ENCODE results near the gene ICA1.
A peak's percentile ranks its signal among the peaks of the same experiment; 100 is the strongest.

Gene ICA1

DNA sequence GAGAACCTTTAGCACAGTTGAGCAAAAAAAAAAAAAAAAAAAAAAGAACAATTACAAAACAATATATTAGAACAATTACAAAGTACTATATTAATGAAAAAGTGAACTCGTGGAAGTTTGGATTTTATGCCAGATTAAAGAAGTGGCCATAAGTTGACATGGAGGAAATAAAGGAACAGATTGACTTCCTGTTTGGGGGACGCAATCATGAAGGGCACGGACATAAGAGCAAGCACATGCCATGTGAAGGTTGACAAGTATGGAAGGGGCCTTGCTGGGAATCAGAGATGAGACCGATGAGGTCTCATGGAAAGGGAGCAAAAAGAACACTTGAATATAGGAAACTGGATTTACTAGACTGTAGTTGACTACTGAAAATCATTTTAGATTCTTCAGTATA is 61.7 kb downstream of the ICA1 start:
- DNase-seq (ENCODE audit: low read depth), result no peak

DNA sequence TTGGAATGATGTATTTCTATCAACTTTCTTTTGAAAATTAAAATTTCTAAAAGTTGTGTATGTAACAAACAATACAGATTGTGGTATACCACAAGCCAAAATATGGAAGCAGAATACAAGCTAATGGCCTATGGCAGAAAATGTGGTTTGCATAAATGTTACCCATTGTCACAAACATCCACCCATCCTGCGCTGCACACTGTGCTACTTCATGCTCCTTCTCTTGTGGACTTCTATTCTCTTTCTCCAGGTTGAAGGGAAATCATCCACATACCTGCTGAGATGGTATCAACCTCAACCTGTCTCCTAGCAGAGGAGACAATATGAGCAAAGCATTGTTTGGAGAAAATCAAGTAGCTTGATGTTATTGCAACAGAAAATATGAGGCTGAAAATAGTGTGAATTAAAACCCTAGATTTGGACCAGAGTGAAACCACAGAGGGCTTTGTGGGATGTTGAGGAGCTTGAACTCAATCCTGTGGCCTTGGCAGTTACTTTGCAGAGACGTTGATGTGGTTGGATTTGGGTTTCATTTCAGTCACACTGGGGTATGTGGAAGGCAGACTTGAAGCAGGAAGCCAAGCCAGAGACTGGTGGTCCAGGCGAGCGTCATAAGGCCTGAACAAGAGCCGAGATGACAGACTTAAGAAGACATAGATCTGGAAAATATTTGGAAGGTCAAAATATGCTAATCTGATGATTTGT is 63.8 kb downstream of the ICA1 start:
- no peak for DNase-seq (ENCODE audit: low read depth)

DNA sequence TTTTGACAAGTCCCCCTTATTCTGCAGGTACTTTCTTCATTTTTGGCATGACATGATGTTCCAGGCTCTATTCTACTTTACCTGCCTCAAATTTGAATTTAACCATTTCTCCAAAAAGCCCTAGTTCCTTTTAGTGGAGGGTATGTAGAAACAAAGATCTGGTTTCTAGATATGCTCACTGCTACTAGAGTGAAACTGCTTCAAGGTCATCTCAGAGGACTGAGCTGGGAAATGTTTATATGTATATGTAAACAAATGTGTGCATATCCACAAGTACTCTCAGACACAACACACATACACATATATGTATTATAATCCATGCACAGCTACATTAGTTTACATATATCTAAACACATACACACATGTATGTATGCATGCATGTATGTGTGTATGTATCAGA is 69.1 kb downstream of the ICA1 start:
- DNase-seq (ENCODE audit: low read depth), result no peak

DNA sequence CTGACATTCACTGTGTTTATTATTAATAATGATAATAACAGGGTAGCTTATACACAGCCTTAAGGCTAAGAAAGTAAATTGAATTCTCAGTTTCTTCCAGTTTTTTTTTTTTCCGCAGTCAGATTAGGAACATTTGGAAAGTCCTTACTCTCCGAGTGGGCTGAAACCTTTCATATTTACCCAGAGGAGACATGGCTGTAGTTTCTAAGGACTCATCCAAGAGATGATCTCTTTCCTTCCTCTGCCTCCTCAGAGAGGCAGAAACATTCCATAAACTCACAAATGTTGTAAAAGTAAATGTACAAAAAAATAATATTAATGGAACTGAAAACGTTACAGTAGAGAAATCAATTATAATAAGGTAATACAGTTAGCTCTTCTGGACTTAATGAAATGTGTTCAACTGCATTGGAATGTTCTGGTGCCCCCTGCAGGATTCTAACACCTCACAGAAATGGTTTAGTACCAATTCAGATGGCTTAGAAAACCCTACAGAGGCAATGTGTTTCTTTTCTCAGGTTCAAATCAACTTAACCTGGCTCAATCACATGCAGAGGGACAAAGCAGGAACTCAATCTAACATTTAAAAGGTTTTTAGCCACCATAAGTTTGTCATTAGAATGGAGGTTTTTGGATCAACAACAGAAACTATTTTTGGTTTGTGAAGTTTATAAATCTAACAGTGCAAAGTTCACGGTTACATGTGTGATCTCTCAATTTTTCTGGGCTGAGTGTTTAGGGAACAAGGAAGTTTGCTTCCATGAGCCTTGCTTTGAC is 71.7 kb downstream of the ICA1 start:
- DNase-seq (ENCODE audit: low read depth), result peak; percentile 46

DNA sequence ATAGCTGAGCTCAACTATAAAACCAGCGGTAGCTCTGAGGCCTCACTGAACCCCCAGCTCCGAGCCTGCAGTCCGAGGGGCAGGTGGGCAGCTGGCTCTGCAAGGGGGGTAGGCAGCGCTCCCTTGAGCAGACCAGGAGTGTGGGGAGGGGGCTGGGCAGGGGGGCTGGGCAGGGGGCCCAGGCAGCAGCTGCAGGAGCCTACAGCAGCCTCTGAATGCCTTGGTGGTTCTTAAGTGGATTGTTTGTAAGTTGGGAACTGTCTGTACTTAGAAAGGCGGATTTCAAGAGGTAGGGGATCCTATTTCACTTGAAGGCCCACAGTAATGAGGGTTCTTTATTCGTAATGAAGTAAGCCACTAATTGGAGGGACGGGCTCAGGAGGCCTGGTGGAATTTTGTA is 72.3 kb downstream of the ICA1 start:
- no peak for DNase-seq (ENCODE audit: low read depth)

DNA sequence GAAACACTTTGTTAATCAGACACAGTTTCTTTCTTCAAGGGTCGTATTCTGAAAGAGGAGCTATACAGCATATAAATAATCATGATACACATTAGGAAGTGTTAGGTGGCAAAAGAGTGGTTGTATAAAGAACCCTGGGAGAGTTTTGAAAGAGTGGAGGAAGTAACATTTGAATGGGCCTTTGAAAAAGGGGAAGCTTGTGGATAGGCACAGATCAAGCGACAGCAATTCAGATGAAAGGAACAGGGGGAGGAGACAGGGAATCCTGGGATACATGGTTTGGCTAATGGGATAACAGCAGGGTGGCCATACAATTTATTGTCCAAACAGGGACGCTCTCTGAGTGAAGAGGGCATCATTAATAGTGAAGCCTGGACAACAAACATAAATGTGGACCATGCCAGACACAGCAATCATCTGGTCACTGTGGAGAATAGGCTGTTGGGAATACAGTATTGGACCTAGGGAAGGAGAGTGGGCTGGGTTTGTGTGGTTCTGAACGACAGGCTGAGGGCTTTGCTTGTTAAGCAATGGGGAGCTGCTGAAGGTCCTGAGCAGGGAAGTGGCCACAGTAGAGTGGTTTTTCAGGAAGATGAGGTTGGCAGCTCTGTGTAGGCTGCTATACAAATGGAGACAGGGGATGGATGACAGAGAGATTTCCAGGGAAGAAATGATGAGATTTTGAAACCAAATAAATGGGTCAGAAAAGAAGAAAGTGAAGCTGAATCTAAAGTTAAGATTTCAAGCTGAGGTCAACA is 75.9 kb downstream of the ICA1 start:
- no peak for DNase-seq (ENCODE audit: low read depth)

DNA sequence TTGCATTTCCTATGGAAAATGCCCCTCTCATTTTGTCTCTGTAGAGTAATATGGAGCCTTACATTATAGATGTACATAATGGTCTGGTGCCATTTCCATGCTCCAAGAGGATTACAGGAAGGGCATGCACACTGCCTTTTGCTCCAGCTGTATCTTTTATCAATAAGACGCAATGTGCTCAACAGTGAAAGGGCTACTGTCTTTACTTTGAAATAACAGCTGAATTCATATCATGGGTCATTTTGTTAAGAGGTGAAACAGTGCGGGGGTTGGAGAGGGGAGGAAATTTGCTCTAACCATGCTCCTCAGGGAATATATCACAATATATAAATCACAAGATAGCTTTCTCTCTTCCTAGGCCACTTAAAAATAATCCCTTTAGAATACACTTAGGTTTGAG is 77.7 kb downstream of the ICA1 start:
- DNase-seq (ENCODE audit: low read depth), result no peak

DNA sequence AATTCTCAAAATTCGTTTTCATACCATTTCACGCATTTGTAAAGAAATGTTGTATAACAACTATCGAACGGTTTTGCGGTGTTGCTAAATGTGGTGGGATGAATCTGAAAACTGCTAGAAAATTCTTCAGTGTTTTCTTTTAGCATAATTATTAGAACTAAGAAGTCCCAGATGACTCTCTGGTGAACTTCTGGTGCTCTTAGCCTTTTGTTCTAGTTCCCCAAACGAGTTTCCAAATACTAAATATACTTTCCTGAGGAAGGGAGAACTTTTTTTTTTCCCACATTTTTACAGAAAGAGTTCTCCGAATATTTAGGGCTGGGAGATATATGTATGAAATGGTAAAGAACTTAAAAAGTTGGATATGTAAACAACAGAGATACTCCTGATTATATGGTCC is 82.5 kb downstream of the ICA1 start:
- DNase-seq (ENCODE audit: low read depth), result no peak

DNA sequence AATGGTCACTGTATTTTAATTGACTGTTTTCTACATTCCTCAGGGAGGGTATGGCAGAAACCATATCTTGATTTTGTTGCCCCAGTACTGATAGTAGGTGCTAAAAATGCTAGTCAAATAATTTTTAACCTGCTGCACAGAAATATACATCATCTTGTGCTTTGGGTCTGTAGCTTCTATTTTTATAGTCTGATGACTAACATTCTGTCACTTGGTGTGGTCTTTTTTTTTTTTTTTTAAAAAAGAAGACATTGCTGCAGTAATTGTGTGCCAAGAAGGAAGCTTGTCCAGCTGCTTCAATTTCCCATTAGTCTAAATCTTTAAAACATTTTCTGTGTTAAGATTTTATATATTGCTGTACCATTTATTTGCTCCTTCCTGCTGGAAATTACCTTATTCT is 83.6 kb downstream of the ICA1 start:
- DNase-seq (ENCODE audit: low read depth), result no peak

DNA sequence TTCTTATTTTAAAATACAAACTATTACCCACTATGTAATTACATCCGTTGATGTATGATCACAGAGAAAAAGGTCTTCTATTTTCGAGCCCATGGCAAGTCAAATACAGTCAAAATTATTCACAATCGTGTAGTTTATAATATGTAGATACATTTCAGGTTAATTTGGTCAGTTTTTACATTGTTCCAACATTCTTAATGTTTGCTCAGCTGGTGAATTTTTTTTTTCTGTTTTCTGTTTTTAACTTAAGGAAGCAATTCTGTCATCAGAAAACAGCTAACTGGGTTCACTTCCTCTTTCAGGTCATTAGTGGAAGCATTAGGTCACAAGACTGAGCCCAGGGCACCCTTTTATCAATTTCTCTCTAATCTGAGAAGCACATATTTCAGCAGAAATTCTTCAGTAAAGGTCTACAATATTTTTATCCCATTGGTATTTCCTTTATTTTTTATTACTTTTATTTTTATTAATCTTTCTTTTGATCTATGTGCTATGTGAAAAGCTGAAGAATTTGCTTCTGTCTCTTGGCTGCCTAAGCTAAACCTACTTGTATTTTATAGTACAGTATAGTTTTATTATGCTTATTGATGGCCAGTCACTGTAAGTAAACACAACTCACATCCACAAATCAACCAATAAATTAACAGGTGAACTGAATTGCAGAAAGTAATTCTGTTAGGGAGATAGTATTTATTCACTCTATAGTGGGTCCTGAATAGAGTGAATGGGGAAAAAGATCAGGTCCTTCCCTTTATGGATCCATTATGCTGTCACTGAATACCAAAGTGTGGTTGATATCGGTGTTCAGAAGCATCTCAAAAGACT is 84.6 kb downstream of the ICA1 start:
- DNase-seq (ENCODE audit: low read depth), result no peak

DNA sequence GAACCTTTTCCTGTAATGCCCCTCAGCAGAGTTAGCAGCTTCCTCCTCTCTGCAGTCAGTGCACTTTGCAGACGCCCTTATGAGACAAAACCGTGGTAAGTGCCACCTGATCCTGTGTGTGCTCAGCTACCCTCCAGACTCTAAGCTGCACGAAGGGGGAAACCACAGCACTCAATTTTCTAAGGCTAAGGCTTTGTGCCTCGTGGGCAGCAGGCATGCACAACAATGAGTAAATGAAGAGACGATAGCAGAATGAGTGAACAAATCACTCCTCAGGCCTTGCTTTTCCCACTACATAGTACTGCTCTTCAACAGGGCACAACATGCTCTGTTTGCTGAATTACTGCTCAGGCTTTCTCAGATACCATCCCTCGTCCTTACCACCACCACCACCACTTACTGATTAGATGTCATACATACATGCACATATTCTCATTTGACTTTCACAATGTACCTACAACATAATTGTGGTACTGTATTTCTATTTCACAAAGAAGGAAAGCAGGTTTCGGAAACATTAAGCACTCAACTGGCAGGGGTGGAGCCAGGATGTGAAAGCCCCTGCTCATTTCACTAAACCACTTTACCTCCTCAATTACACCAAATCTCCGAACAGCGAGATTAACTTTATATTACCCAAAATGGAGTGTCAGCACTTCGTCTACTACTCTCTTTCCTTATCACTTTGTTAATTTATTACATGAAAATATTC is 85.4 kb downstream of the ICA1 start:
- no peak for DNase-seq (ENCODE audit: low read depth)

DNA sequence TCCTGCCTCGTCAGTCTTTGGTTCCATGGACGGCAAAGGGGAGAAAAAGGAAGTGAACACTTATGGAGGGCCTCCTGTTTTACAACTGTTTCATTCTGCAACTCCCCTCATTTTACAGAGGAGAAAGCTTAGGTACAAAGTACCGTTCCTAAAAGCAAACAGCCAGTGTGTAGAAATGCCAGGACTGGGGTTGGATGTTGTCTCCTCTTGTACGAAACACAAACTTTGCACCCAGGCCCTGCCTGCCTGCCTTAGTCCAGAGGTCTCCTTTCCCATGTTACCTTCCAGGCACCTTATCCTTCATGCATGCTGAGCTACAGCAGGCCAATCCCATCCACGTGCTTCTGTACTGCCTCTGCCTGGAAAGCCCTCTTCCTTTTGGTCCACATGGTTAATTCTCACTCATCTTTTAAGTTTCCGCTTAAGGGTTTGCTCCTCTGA is 86.0 kb downstream of the ICA1 start:
- no peak for DNase-seq (ENCODE audit: low read depth)

DNA sequence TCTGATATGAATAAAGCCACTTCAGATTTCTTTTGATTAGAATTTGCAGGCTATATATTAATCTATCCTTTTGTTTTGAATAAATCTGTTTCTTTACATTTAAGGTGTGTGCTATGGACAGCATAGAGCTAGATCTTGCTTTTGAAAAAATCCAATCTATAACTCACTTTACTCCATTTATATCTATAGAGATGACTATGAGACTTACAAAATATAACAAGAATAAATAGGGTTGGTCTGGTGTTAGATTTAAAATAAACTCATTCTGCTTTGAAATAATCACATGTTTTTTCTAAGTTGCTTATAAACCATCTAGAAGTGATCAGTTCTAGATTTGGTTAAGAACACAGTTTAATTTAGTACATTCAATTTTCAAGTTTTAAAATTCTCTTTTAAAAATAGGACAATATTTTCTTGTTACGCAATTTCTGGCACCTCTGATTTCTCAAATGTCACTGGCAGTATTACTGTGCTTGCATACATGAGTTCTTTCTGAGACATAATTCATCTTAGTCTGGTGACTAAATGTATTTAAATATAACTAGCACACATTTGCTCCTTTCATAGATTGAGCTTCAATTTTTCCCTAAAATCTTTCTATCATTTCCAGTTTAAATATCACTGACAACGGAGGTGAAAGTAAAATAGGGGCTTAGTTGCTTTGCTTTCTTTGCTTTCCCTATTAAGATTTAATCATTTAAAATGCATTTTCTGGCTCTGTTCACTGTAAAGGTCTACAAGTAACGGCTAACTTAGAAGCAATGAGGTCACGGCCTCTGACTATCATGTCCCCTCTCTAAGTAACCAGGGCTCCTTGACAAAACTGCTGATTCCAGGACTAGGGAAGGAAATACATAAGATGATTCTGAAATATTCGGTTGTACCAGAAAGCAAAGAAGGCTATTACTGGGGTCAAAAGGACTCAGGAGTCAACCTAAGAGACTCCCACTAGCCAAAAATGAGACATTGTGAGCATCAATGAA is 89.3 kb downstream of the ICA1 start:
- no peak for DNase-seq (ENCODE audit: low read depth)

DNA sequence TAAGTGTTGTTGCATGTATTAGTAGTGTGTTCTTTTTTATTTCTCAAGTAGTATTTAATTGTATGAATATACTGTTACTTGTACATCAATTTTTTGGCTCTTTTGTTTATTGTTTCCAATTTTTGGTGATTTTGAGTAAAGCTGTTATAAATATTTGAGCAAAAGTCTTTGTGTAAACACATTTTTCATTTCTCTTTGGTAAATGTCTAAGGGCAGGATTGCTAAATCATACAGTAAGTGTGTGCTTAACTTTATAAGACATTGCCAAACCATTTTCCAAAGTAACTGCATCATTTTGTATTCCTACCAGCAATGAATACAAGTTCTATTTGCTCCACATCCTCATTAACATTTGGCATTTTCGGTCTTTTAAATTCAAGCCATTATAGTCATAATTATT is 92.8 kb downstream of the ICA1 start:
- DNase-seq (ENCODE audit: low read depth), result no peak

DNA sequence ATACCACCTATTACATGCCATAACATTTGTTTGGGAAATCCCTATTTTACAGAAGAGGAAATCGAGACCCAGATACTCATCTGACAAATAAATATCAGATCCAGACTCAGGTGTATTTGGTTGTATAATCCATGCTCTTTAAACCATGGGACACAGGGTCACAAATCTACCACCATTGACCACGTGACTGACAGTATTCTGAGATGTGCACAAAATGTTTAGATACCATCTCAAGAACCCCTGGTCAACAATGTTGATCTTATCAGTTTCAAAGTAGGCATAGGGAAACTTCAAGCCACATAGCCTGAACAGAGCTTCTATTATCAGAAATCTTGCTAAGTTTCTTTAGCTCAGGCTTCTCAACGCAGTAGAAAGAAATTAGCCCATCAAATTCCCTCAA is 93.6 kb downstream of the ICA1 start:
- no peak for DNase-seq (ENCODE audit: low read depth)

DNA sequence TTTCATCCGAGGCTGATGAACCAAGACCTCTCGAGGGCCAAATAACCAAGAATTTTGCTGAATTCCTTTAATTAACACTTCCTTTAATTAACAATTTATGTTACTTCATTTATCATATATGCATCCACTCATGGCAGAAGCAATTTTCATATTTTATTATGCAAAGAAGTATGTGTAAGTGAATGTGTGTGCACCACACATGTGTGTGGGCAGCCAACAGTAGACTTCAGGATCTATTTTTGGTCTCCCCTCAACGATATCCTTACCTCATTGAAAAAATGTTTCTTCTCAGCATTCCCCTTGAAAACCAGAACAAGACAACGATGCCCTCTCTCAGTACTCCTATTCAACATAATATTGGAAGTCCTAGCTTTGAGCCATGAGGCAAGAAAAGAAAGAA is 96.8 kb downstream of the ICA1 start:
- DNase-seq (ENCODE audit: low read depth), result no peak

DNA sequence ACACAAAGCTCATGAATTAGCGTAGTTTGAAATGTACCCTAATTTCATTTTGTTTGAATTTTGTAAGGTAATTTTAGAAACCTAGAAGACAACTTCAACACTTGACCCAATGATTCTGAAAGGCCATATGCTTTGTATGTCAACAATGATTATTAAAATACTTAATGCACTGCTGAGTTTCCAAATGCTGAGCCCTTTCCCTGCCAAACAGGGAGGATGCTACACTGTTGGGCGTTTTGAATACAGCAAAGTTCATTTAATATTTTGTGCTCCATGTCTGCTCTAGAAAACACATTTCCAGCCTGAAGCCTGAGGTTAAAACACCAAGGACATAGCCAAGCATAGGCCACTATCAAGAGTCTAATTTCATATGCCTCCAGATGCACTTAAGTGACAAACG is 99.8 kb downstream of the ICA1 start:
- no peak for DNase-seq (ENCODE audit: low read depth)

DNA sequence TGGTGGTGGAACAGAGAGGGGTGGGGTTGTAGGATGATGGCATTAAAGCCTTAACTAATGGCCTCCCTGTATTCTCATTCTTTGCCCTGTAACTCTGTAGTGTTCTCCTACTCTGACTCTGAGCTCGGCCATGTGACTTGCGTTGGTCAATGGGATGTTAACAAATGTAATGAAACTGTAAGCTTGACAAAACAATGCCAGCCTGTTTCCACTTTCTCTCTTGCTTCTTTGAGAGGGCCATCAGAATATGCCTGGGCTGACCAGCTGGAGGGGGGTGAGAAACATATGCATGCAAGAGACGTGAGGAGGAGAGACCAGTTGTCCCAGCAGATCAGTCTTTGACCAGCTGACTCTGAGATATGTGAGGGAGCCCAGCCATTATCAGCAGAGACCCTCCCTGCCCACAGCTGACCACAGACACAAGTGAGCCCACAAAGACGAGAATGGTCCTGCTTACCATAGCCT is 100.6 kb downstream of the ICA1 start:
- DNase-seq (ENCODE audit: low read depth), result no peak

DNA sequence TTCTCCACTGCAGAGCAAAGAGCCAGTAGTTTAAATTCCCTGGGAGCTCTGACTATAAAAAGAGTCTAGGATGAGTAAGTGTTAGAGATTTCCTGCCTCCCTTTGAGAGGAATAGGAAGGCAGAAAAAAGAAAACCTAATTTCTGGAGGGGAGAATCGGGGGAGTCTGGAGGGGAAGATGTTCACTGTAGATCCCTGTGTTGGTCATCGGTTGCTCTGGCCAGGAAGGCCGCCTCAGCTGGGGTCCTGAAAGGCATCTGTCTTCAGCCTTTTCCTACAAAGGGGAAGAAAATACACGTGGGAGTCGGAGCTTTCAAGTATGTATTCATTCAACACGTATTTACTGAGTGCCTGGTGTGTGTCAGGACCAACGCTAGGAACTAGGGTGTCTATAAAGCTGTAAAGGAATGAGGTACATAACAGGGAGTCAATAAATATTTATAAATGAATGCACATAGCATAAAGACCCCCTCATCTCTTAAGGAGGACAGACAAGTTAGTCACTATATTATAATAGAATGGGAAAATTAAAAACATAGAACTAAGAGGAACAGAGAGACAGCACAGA is 101.1 kb downstream of the ICA1 start:
- DNase-seq (ENCODE audit: low read depth), result no peak

DNA sequence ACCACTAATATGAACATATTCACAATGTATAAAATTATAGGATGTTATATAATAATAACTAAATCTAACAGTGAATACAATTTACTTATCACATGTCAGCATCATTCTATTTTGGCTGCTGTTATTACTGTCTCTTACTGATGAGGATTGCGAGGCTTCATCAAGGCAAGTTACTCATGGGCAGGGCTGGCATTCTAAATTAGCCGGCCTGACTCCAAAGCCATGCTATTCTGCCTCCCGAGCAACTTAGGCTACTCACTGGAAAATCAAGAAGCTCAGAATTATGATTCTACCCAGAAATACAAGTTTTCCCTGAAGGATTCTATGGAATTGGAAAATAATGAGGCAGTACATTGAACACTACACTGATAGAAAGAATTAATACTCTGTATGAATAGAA is 101.7 kb downstream of the ICA1 start:
- DNase-seq (ENCODE audit: low read depth), result no peak
